GM21381 (cell line): ENCODE results near the gene TRIP11.
"Not testable (repeated sequence)": the region's sequence is repeated elsewhere in the genome, so short reads cannot be mapped to it uniquely, and the experiment has no call there.

ENCODE experiments used
- ATAC-seq: cut with Tn5 transposase; IDR thresholded peaks from one replicate; pipeline ENCODE4 v1.9.1; 2021; ENCODE audit warnings: mild to moderate bottlenecking, moderate library complexity; ENCODE audit not compliant: unreplicated experiment

Gene TRIP11

GRCh38 chr14:92039719-92040430 lies at the start of gene TRIP11:
Gene TRIP11, minus strand, starts transcription at chr14:92040059. Its CDS starts 374 bp downstream, at chr14:92039685.
- ATAC-seq: peak; percentile 97

- no peak for ATAC-seq
Observed at GRCh38 chr14:92088494-92088893, 48.6 kb upstream of the TRIP11 start.

GRCh38 chr14:92074555-92074954 lies 34.7 kb upstream of the TRIP11 start:
- no peak for ATAC-seq

GRCh38 chr14:92058006-92058917 lies 18.4 kb upstream of the TRIP11 start:
- ATAC-seq: no peak

GRCh38 chr14:92049781-92050180 lies 9.9 kb upstream of the TRIP11 start:
- no peak for ATAC-seq

GRCh38 chr14:92049221-92049620 lies 9.4 kb upstream of the TRIP11 start:
- not testable (repeated sequence) for ATAC-seq

GRCh38 chr14:92045904-92046303 lies 6.0 kb upstream of the TRIP11 start:
- not testable (repeated sequence) for ATAC-seq

- not testable (repeated sequence) for ATAC-seq
Observed at GRCh38 chr14:92041766-92042165, 1.9 kb upstream of the TRIP11 start.

GRCh38 chr14:92041203-92041602 lies 1.3 kb upstream of the TRIP11 start:
- no peak for ATAC-seq

- peak; percentile 14 for ATAC-seq
Observed at GRCh38 chr14:92040431-92041051, 682 bp upstream of the TRIP11 start.

- ATAC-seq: peak; percentile 11
Observed at GRCh38 chr14:92039063-92039718, 668 bp downstream of the TRIP11 start.

GRCh38 chr14:92037989-92038388 lies 1.9 kb downstream of the TRIP11 start:
- ATAC-seq: no peak

- ATAC-seq: no peak
Observed at GRCh38 chr14:92035890-92036289, 4.0 kb downstream of the TRIP11 start.

- ATAC-seq: no peak
Observed at GRCh38 chr14:92033906-92034687, 5.8 kb downstream of the TRIP11 start.

GRCh38 chr14:92033433-92033832 lies 6.4 kb downstream of the TRIP11 start:
- no peak for ATAC-seq

- no peak for ATAC-seq
Observed at GRCh38 chr14:92026548-92027190, 13.2 kb downstream of the TRIP11 start.

GRCh38 chr14:92022036-92022435 lies 17.8 kb downstream of the TRIP11 start:
- no peak for ATAC-seq

GRCh38 chr14:92021523-92021922 lies 18.3 kb downstream of the TRIP11 start:
- ATAC-seq: no peak

- ATAC-seq: no peak
Observed at GRCh38 chr14:92014040-92014439, 25.8 kb downstream of the TRIP11 start.
